ENCODE measurements around the gene SLC6A9. TPM values are rescaled to one million over a fixed set of nuclear protein-coding genes. Genes with fewer than 3 reads are reported as not detected.

SLC6A9 gene
- total and polyA plus RNA-seq, 2 of the 8 experiments (the other 6 are each of a cell fraction or from before 2014, with no cell fraction given), result 20.2 to 24.2 TPM

DNA sequence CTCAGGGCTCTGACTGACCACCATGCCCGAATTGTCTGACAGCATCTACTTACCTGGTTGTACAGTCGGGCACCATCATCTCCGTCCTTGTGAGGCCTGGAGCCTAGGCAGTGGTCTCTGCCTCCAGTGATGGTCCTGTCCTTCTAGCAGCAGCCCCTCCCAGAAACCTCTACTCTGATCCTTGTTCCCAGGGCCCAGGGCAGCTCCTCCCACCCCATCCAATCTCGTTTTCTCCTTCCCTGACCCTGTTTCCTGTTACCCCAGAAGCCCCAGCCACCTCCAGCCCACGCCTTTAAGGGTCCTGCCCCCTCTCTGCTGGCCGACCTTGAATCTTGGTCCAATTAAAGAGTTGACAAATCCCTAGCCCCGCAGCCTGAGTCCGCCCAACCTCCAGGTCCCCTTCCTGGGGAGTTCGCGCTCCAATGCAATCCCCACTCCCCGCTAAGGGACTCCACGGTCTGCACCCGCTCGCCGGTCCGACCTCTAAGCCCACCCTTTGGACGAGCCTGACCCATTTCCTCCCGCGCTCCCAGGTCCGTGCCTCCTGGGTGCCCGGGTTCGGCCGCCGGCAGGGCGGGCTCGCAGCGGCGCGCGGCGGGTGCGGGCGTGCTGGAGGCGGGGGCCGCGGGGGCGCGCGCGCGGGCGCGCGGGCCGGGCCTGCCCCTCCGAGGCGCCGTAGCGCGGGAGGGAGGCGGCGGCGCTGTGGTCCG, 52.6 kb downstream of the SLC6A9 start, which contains the start of gene B4GALT2:
Gene B4GALT2, plus strand, starts transcription at position 660 of the 710 bp plus-strand sequence. CDS start 1,951 bp downstream, outside the sequence.
- Histone ChIP-seq H3K79me1 (ENCODE audit: low read depth, low read length) (peaks cover 28% of the 10 kb centered on the region), H3K9ac (replicated peaks in 1 of 4; ENCODE audit: extremely low read depth in 1 of 4, low read depth in 3 of 4, low read length in 3 of 4) (peak within 1 kb of the TSS; percentile 56 to 87 (median 78)), H2BK120ac (replicated peaks; ENCODE audit: low read depth, low read length) (peak within 1 kb of the TSS; percentile 52), H4K20me1 (replicated peaks in 1 of 2; ENCODE audit: control insufficient read depth in 1 of 2, insufficient read depth in 2 of 2, low read length in 2 of 2) (peaks cover 2 to 32% of the 10 kb centered on the region in 2 experiments), H3K27me3 (replicated peaks in 1 of 4; ENCODE audit: control insufficient read depth in 3 of 4, extremely low read depth in 1 of 4, insufficient read depth in 3 of 4, low read length in 3 of 4) (no peaks in the 10 kb centered on the region), H2BK20ac (ENCODE audit: low read length) (no peak within 1 kb of the TSS), H3K4ac (replicated peaks; ENCODE audit: insufficient read length, low read depth, low read length) (peak within 1 kb of the TSS; percentile 83), H3K18ac (ENCODE audit: extremely low read depth, low read length) (peak within 1 kb of the TSS; percentile 78), H2AFZ (ENCODE audit: low read length) (no peak within 1 kb of the TSS; the same call in 1 of the 2 replicates), H3K56ac (replicated peaks; ENCODE audit: insufficient read length, low read depth, low read length) (peak within 1 kb of the TSS; percentile 5), H2BK15ac (ENCODE audit: low read length) (0 out of 2 replicates have a peak within 1 kb of the TSS, but pooled peaks have one; percentile 61), H2BK12ac (ENCODE audit: low read depth, low read length) (peak within 1 kb of the TSS; percentile 30; the same call in 1 of the 2 replicates), H3K23me2 (ENCODE audit: low read depth, low read length) (peaks cover 27% of the 10 kb centered on the region), H4K8ac (ENCODE audit: extremely low read depth, insufficient read depth, low read length) (peak within 1 kb of the TSS; percentile 89), H4K5ac (ENCODE audit: insufficient read length, low read depth, low read length) (no peak within 1 kb of the TSS), H3K14ac (ENCODE audit: insufficient read length) (peak within 1 kb of the TSS; percentile 5), H3K4me1 (replicated peaks in 1 of 4; ENCODE audit: control insufficient read depth in 3 of 4, insufficient read depth in 4 of 4, low read length in 3 of 4) (peaks cover 4 to 19% (median 15%) of the 10 kb centered on the region in 4 experiments), H3K23ac (ENCODE audit: insufficient read length) (no peak within 1 kb of the TSS), H3K4me3 (ENCODE audit: extremely low read depth in 1 of 4, insufficient read depth in 2 of 4, low read depth in 3 of 4, low read length in 4 of 4) (peak within 1 kb of the TSS; percentile 71 to 90 (median 76)), H2BK5ac (ENCODE audit: low read depth, low read length) (peak within 1 kb of the TSS; percentile 71; the same call in 1 of the 2 replicates), H3K9me3 (ENCODE audit: insufficient read depth in 2 of 2, low read depth in 1 of 2, low read length in 1 of 2) (no peaks in the 10 kb centered on the region), H4K91ac (replicated peaks; ENCODE audit: insufficient read length, low read length) (peak within 1 kb of the TSS; percentile 63), H3K79me2 (ENCODE audit: control insufficient read depth in 1 of 2, insufficient read depth in 2 of 2, low read length in 2 of 2) (peaks cover 0 to 24% of the 10 kb centered on the region in 2 experiments; a peak in 2 of 4 replicates), H2AK5ac (ENCODE audit: low read depth, low read length) (peak within 1 kb of the TSS; percentile 45; the same call in 1 of the 2 replicates), H3K36me3 (ENCODE audit: control insufficient read depth in 2 of 4, insufficient read depth in 4 of 4, low read length in 3 of 4) (peaks cover 2 to 23% (median 15%) of the 10 kb centered on the region in 4 experiments; a peak in 5 of 8 replicates), H3K27ac (ENCODE audit: low read depth, low read length) (no peak within 1 kb of the TSS), H3K4me2 (ENCODE audit: insufficient read depth in 1 of 2, low read depth in 2 of 2, low read length in 2 of 2) (peak within 1 kb of the TSS; percentile 61 to 88)
- FAIRE-seq, result no peak
- ChIA-PET CTCF (ENCODE audit: partially characterized antibody) (interaction anchor here (0.7 to 5.0 kb wide), 5 partner anchors 10 to 56 kb away, joined by 3 to 34 read pairs (median 5); partner anchors contain the start of gene CCDC24), POLR2A (ENCODE audit: partially characterized antibody) (interaction anchor here (0.7 to 12.9 kb wide), 8 partner anchors 8 to 71 kb away, joined by 3 to 189 read pairs (median 6); partner anchors contain the start of gene CCDC24)
- WGBS, 2 experiments (ENCODE audit: extremely low coverage in 1 of 2, insufficient coverage in 1 of 2, insufficient read length in 1 of 2, insufficient replicate concordance in 2 of 2, low coverage in 1 of 2, low lambda C conversion rate in 2 of 2, missing lambda C conversion rate in 1 of 2), result 14% methylated on average over 15 of the region's 54 CpGs; no CpG with 5 or more reads in 1 of the 2 experiments
- DNase-seq (ENCODE audit: low read depth in 1 of 2, low spot score in 2 of 2), result peak in 1 of 2 experiments; percentile 75
- TF ChIP-seq RBBP5 (IDR thresholded peaks at IDR 0.05; ENCODE audit: borderline replicate concordance, low read depth, low read length) (no peak; the same call in 1 of the 2 replicates), KDM4A (IDR thresholded peaks at IDR 0.05; ENCODE audit: low read depth, low read length, severe bottlenecking) (peak; percentile 84), KDM5A (IDR thresholded peaks at IDR 0.05; ENCODE audit: low read length) (no peak), CBX5 (IDR thresholded peaks at IDR 0.05; ENCODE audit: low read depth, low read length) (no peak), PHF8 (conservative IDR thresholded peaks at IDR 0.05; ENCODE audit: low read depth, low read length) (peak; percentile 49; the same call in 1 of the 2 replicates), TAF1 (IDR thresholded peaks at IDR 0.05; ENCODE audit: low read depth, low read length) (no peak), CEBPB (IDR thresholded peaks at IDR 0.05; ENCODE audit: low read depth, low read length) (no peak), TAF7 (optimal IDR thresholded peaks at IDR 0.05; ENCODE audit: borderline replicate concordance, low read depth, low read length) (no peak), SUZ12 (IDR thresholded peaks at IDR 0.05; ENCODE audit: low read length) (no peak), SP2 (IDR thresholded peaks at IDR 0.05; ENCODE audit: low read length) (no peak)
- TF ChIP-seq, protein P1, sequence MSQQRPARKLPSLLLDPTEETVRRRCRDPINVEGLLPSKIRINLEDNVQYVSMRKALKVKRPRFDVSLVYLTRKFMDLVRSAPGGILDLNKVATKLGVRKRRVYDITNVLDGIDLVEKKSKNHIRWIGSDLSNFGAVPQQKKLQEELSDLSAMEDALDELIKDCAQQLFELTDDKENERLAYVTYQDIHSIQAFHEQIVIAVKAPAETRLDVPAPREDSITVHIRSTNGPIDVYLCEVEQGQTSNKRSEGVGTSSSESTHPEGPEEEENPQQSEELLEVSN (IDR thresholded peaks at IDR 0.05), result no peak

Measured in H1 (cell line).